HG03060 (cell line): Measurements from ENCODE around the gene PRDM11.
"Not testable (repeated sequence)": the region's sequence is repeated elsewhere in the genome, so short reads cannot be mapped to it uniquely, and the experiment has no call there.

Experiments used
- ATAC-seq: cut with Tn5 transposase; IDR thresholded peaks from one replicate; pipeline ENCODE4 v1.9.1; 2021; ENCODE audit warnings: low read depth, moderate number of reproducible peaks; ENCODE audit not compliant: unreplicated experiment

The PRDM11 gene

GRCh38 chr11:45146072-45147016, at the start of gene PRDM11:
Gene PRDM11 (plus strand): TSS chr11:45146639. CDS start chr11:45181767, 35,128 bp downstream.
- ATAC-seq: peak; percentile 11

GRCh38 chr11:45097721-45098493, 48.5 kb upstream of the PRDM11 start:
- ATAC-seq: no peak

- ATAC-seq: no peak
Observed at GRCh38 chr11:45098929-45099328, 47.5 kb upstream of the PRDM11 start.

- no peak for ATAC-seq
Observed at GRCh38 chr11:45100339-45100738, 46.1 kb upstream of the PRDM11 start.

GRCh38 chr11:45102361-45102809, 44.1 kb upstream of the PRDM11 start:
- ATAC-seq: no peak

- peak; percentile 90 for ATAC-seq
Observed at GRCh38 chr11:45102810-45103621, 43.4 kb upstream of the PRDM11 start.

GRCh38 chr11:45104006-45104789, 42.2 kb upstream of the PRDM11 start:
- ATAC-seq: no peak

- ATAC-seq: no peak
Observed at GRCh38 chr11:45104790-45105084, 41.7 kb upstream of the PRDM11 start.

GRCh38 chr11:45105233-45105983, 41.0 kb upstream of the PRDM11 start:
- no peak for ATAC-seq

GRCh38 chr11:45105984-45106375, 40.5 kb upstream of the PRDM11 start:
- no peak for ATAC-seq

- no peak for ATAC-seq
Observed at GRCh38 chr11:45106440-45106839, 40.0 kb upstream of the PRDM11 start.

GRCh38 chr11:45107029-45107428, 39.4 kb upstream of the PRDM11 start:
- ATAC-seq: no peak

GRCh38 chr11:45108070-45109064, 38.1 kb upstream of the PRDM11 start:
- ATAC-seq: no peak

- no peak for ATAC-seq
Observed at GRCh38 chr11:45109400-45109799, 37.0 kb upstream of the PRDM11 start.

GRCh38 chr11:45110562-45110961, 35.9 kb upstream of the PRDM11 start:
- no peak for ATAC-seq

GRCh38 chr11:45113807-45114206, 32.6 kb upstream of the PRDM11 start:
- ATAC-seq: no peak

- ATAC-seq: not testable (repeated sequence)
Observed at GRCh38 chr11:45127836-45128235, 18.6 kb upstream of the PRDM11 start.

GRCh38 chr11:45133878-45134277, 12.6 kb upstream of the PRDM11 start:
- ATAC-seq: no peak
